SK-N-SH (cell line): ENCODE measurements around the gene LIN7C. TPM values are rescaled to one million over a fixed set of nuclear protein-coding genes. Genes with fewer than 3 reads are reported as not detected.

Experiments used
- CTCF ChIA-PET: fragments of 300-600, 350-600 bp; formaldehyde crosslinking; extraction: SDS; loops from one replicate; lab custom pipeline; 2021; lab: Yijun Ruan, JAX
- POLR2A ChIA-PET: fragments of 350-600 bp; sonication (Branson Sonifier 250); formaldehyde crosslinking; extraction: SDS; loops from one replicate; lab custom pipeline; 2020; ENCODE audit warnings: antibody characterized with exemption, inconsistent platforms; lab: Yijun Ruan, JAX
- DNase-seq: peaks from one replicate; pipeline ENCODE4 v3.0.0; 2012
- H2AFZ ChIP-seq: fragments of 200-600 bp; sonication (generic); 2 replicates; pipeline ENCODE4 v1.8.1; 2016; ENCODE audit warnings: antibody characterized with exemption, mild to moderate bottlenecking, low read depth
- H3F3A ChIP-seq: fragments of 200-600 bp; sonication (generic); replicated peaks from 2 replicates; pipeline ENCODE3; 2016; ENCODE audit warnings: antibody characterized with exemption, mild to moderate bottlenecking; ENCODE audit not compliant: insufficient read depth
- H3K27ac ChIP-seq, 2 experiments: fragments of 200-500 bp in 1 of 2; fragments of 200-600 bp in 1 of 2; sonication (Bioruptor generic) in 1 of 2; sonication (generic), shearing (Covaris generic) in 1 of 2; 2 replicates each; pipeline versions ENCODE4 v1.5.1 to v1.6.1; 2014 to 2016; ENCODE audit warnings: low read depth in 2 of 2, inconsistent platforms in 1 of 2, low read length in 1 of 2, mild to moderate bottlenecking in 1 of 2, mixed read lengths in 1 of 2
- H3K27me3 ChIP-seq: fragments of 200-600 bp; sonication (generic), shearing (Covaris generic); 2 replicates; pipeline ENCODE4 v1.6.1; 2016; ENCODE audit warnings: mixed run types; ENCODE audit not compliant: insufficient read depth
- H3K36me3 ChIP-seq, 2 experiments: fragments of 200-500 bp in 1 of 2; fragments of 200-600 bp in 1 of 2; sonication (Bioruptor generic) in 1 of 2; sonication (generic) in 1 of 2; replicated peaks in 1 of 2; 2 replicates each; pipeline versions ENCODE3 to v1.5.1; 2014 to 2016; ENCODE audit warnings: low read length in 1 of 2, mild to moderate bottlenecking in 1 of 2; ENCODE audit not compliant: insufficient read depth in 2 of 2, control insufficient read depth in 1 of 2
- H3K4me1 ChIP-seq, 2 experiments: fragments of 200-500 bp in 1 of 2; fragments of 200-600 bp in 1 of 2; sonication (Bioruptor generic) in 1 of 2; sonication (generic), shearing (Covaris generic) in 1 of 2; 2 replicates each; pipeline versions ENCODE4 v1.5.1 to v1.6.1; 2014 to 2016; ENCODE audit warnings: low read depth in 1 of 2, low read length in 1 of 2, mixed run types in 1 of 2; ENCODE audit not compliant: insufficient read depth in 2 of 2, control insufficient read depth in 1 of 2
- H3K4me2 ChIP-seq: fragments of 200-600 bp; sonication (generic), shearing (Covaris generic); 2 replicates; pipeline ENCODE4 v1.6.1; 2017; ENCODE audit warnings: mixed run types
- H3K4me3 ChIP-seq, 2 experiments: fragments of 200-500 bp in 1 of 2; fragments of 200-600 bp in 1 of 2; sonication (Bioruptor generic) in 1 of 2; sonication (generic), shearing (Covaris generic) in 1 of 2; 2 replicates each; pipeline versions ENCODE4 v1.5.1 to v1.8.1; 2014 to 2016; ENCODE audit warnings: low read depth in 2 of 2, inconsistent platforms in 1 of 2, low read length in 1 of 2, mild to moderate bottlenecking in 1 of 2, mixed read lengths in 1 of 2, moderate library complexity in 1 of 2
- H3K79me2 ChIP-seq: fragments of 200-600 bp; sonication (generic); 2 replicates; pipeline ENCODE4 v1.8.1; 2017; ENCODE audit warnings: mild to moderate bottlenecking; ENCODE audit not compliant: insufficient read depth
- H3K9ac ChIP-seq: fragments of 200-600 bp; sonication (generic); 2 replicates; pipeline ENCODE4 v1.6.1; 2017; ENCODE audit warnings: mixed run types
- H3K9me2 ChIP-seq: fragments of 200-600 bp; sonication (generic); 2 replicates; pipeline ENCODE4 v1.6.1; 2017; ENCODE audit warnings: mixed run types
- H3K9me3 ChIP-seq: fragments of 200-600 bp; sonication (generic); 2 replicates; pipeline ENCODE4 v1.6.1; 2017; ENCODE audit warnings: mixed run types, mild to moderate bottlenecking, moderate library complexity
- H4K20me1 ChIP-seq: fragments of 200-600 bp; sonication (generic); 2 replicates; pipeline ENCODE4 v1.6.1; 2017; ENCODE audit warnings: mild to moderate bottlenecking, mixed run types; ENCODE audit not compliant: insufficient read depth
- CHD2 ChIP-seq: fragments of 150-350 bp; IDR thresholded peaks from 2 replicates; pipeline ENCODE4 v1.6.1; 2018; ENCODE audit warnings: low read length; ENCODE audit not compliant: partially characterized antibody
- CTCF ChIP-seq: fragments of 200-600 bp; sonication (generic); IDR thresholded peaks from 2 replicates; pipeline ENCODE4 v1.6.1; 2017; ENCODE audit warnings: antibody characterized with exemption, mild to moderate bottlenecking, moderate library complexity
- EZH2phosphoT487 ChIP-seq: fragments of 200-600 bp; sonication (generic); IDR thresholded peaks from 2 replicates; pipeline ENCODE4 v1.6.1; 2017; ENCODE audit warnings: low read depth, mixed run types, mild to moderate bottlenecking, antibody characterized with exemption, moderate library complexity, borderline replicate concordance
- FOXM1 ChIP-seq: IDR thresholded peaks from 2 replicates; pipeline ENCODE4 v1.4.0; 2012; ENCODE audit warnings: low read depth, mild to moderate bottlenecking
- GABPA ChIP-seq: IDR thresholded peaks from 2 replicates; pipeline ENCODE4 v1.4.0; 2012; ENCODE audit warnings: low read depth, mild to moderate bottlenecking
- JUND ChIP-seq: IDR thresholded peaks from 2 replicates; pipeline ENCODE4 v1.4.0; 2012
- MAX ChIP-seq: IDR thresholded peaks from 2 replicates; pipeline ENCODE4 v1.4.0; 2012; ENCODE audit warnings: low read depth
- NFIC ChIP-seq: IDR thresholded peaks from 2 replicates; pipeline ENCODE4 v1.4.0; 2012; ENCODE audit warnings: borderline replicate concordance
- POLR2AphosphoS5 ChIP-seq: IDR thresholded peaks from 2 replicates; pipeline ENCODE4 v1.6.1; 2012; ENCODE audit warnings: low read depth, low read length
- REST ChIP-seq: IDR thresholded peaks from 2 replicates; pipeline ENCODE4 v1.6.1; 2012; ENCODE audit warnings: mild to moderate bottlenecking, low read depth, low read length, moderate library complexity
- RFX5 ChIP-seq: IDR thresholded peaks from 2 replicates; pipeline ENCODE4 v1.6.1; 2012; ENCODE audit warnings: mild to moderate bottlenecking, improper control_type of control experiment, low read length
- RXRA ChIP-seq: IDR thresholded peaks from 2 replicates; pipeline ENCODE4 v1.4.0; 2012; ENCODE audit warnings: low read depth, mild to moderate bottlenecking, borderline replicate concordance
- SIN3A ChIP-seq: IDR thresholded peaks from 2 replicates; pipeline ENCODE4 v1.6.1; 2012; ENCODE audit warnings: low read depth, mild to moderate bottlenecking, low read length, moderate library complexity, borderline replicate concordance
- SMC3 ChIP-seq: IDR thresholded peaks from 2 replicates; pipeline ENCODE4 v1.6.1; 2012; ENCODE audit warnings: low read depth, low read length, improper control_type of control experiment
- WGBS: methylation state at CpG from one replicate; pipeline ENCODE4 v1.1.6; 2017; ENCODE audit warnings: low lambda C conversion rate; 5-methylcytosine and 5-hydroxymethylcytosine counted together
- polyA plus RNA-seq, 3 experiments: library from polyadenylated mRNA; depleted of rRNA; stranded (reverse); fragments of >200 nt; gene quantifications; 2 replicates each; pipeline ENCODE4 v1.2.3, GENCODE V29; 2012

LIN7C gene
- polyA plus RNA-seq, 1 of the 3 experiments (the other 2 are of a cell fraction) = 7.3 TPM

GRCh38 chr11:27447288-27448183, 59.0 kb downstream of the LIN7C start:
- no peak overlapping the region for H3K4me2 ChIP-seq
- H3K4me3 ChIP-seq = no peak overlapping the region
- 93% methylated on average over 5 of the region's 5 CpGs for WGBS

GRCh38 chr11:27445625-27446024, 60.9 kb downstream of the LIN7C start:
- Histone ChIP-seq H3K4me1 (peaks cover 5 to 11% of the 10 kb centered on the region in 2 experiments; a peak in 3 of 4 replicates), H3K9me3 (no peaks in the 10 kb centered on the region), H3K27me3 (no peaks in the 10 kb centered on the region), H3K27ac (no peak overlapping the region), H3K36me3 (no peaks in the 10 kb centered on the region), H2AFZ (no peak overlapping the region), H3K4me3 (no peak overlapping the region), H4K20me1 (no peaks in the 10 kb centered on the region), H3F3A (no peaks in the 10 kb centered on the region), H3K9ac (no peak overlapping the region), H3K4me2 (no peak overlapping the region), H3K9me2 (no peaks in the 10 kb centered on the region), H3K79me2 (peaks cover 10% of the 10 kb centered on the region; the same call in 1 of the 2 replicates)
- TF ChIP-seq RXRA = no peak
- TF ChIP-seq SIN3A = no peak
- no peak for TF ChIP-seq CTCF
- TF ChIP-seq EZH2phosphoT487 = no peak
- TF ChIP-seq MAX = no peak
- no peak for TF ChIP-seq POLR2AphosphoS5
- TF ChIP-seq JUND = no peak
- TF ChIP-seq REST = no peak
- no peak for TF ChIP-seq CHD2
- TF ChIP-seq FOXM1 = no peak
- TF ChIP-seq SMC3 = no peak
- POLR2A ChIA-PET = no interaction called here
- 96% methylated on average over 4 of the region's 4 CpGs for WGBS
- CTCF ChIA-PET = interaction anchor here (1.1 to 4.3 kb wide), 3 partner anchors 20 to 262 kb away, joined by 4 to 10 read pairs (median 4); no protein-coding TSS in a partner anchor
- DNase-seq = no peak

More at GRCh38 chr11:27447288-27448183, 59.0 kb downstream of the LIN7C start:
- TF ChIP-seq RFX5 (no peak), GABPA (no peak), JUND (no peak), NFIC (no peak)
- H3K27ac ChIP-seq = no peak overlapping the region
- no peaks in the 10 kb centered on the region for H3F3A ChIP-seq
- H3K27me3 ChIP-seq = no peaks in the 10 kb centered on the region
- H3K79me2 ChIP-seq = peaks cover 6% of the 10 kb centered on the region; the same call in 1 of the 2 replicates
- ChIA-PET CTCF (no interaction called here), POLR2A (no interaction called here)
- H2AFZ ChIP-seq = no peak overlapping the region
- no peak overlapping the region for H3K9ac ChIP-seq
- peaks cover 5 to 26% of the 10 kb centered on the region in 2 experiments; a peak in 3 of 4 replicates for H3K4me1 ChIP-seq
- no peaks in the 10 kb centered on the region for H3K9me2 ChIP-seq
- DNase-seq = no peak
- no peaks in the 10 kb centered on the region for H4K20me1 ChIP-seq
- H3K36me3 ChIP-seq = no peaks in the 10 kb centered on the region
- H3K9me3 ChIP-seq = no peaks in the 10 kb centered on the region
